Stomach smooth muscle (tissue), 2 donors: Measurements from ENCODE around the gene MYORG.

Experiments used
- H3K27ac ChIP-seq: one replicate; pipeline ENCODE4 v1.7.0; 2013; ENCODE audit warnings: mild to moderate bottlenecking, low read length, inconsistent platforms
- H3K27me3 ChIP-seq, 2 donors: one replicate each; pipeline ENCODE4 v1.7.0; 2013; ENCODE audit warnings: low read length in 2 of 2; ENCODE audit not compliant: insufficient read depth in 2 of 2, control insufficient read depth in 1 of 2
- H3K36me3 ChIP-seq, 2 donors: one replicate each; pipeline ENCODE4 v1.7.0; 2013; ENCODE audit warnings: low read length in 2 of 2; ENCODE audit not compliant: control insufficient read depth in 2 of 2, insufficient read depth in 2 of 2
- H3K4me1 ChIP-seq: one replicate; pipeline ENCODE4 v1.7.0; 2013; ENCODE audit warnings: low read length; ENCODE audit not compliant: control insufficient read depth, insufficient read depth
- H3K4me3 ChIP-seq, 2 donors: one replicate each; pipeline ENCODE4 v1.7.0; 2013; ENCODE audit warnings: low read length in 2 of 2
- H3K9ac ChIP-seq, 2 donors: one replicate each; pipeline ENCODE4 v1.7.0; 2013; ENCODE audit warnings: low read length in 2 of 2, mild to moderate bottlenecking in 1 of 2
- H3K9me3 ChIP-seq, 2 donors: one replicate each; pipeline ENCODE4 v1.7.0; 2013; ENCODE audit warnings: low read length in 2 of 2; ENCODE audit not compliant: control insufficient read depth in 2 of 2
- donor health status: healthy.
- donor health status: Pancreatic carcinoma.

Gene MYORG

DNA sequence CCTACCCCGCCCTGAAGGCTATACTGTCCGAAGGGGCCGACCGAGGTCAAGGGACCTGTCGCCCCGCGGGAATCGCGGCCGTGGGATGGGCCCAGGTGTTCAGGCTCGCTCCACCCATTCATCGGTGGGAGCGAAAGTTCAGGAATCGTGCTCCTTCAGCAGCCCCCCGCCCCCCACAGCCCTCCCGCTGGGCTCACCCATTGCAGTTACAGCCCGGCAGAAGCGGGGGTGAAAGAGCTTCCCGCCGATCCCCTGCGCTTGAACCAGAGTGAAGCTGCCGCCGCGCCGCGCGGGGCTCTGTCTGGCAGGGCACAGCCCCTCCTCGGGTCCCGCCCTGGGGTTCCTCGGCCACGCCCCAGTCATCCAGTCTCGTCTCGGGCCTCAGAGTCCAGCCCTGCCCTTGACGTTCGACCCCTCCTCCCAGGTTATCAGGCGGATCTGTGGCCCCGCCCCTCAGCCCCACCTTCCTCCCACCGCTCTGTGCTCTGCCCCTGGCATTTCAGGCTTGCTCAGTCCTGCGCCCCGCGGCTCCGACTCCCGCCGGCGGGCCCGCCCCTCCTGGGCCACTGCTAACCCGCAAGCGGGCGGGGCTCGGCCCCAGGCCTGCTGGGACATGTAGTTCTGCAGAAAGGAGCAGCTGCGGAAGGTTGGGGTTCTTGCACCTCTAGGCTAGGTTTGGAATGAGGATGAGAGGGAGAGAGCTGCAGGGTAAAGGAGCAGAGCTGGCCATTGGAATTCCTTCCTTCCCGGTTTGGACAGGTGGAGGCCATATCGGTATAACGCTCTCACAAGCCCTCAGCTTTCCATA, at the start of gene MYORG:
Gene MYORG, minus strand, starts transcription at position 303 of the 808 bp plus-strand sequence. CDS start 3,955 bp downstream, outside the sequence.
- Histone ChIP-seq H3K4me3 (peak within 1 kb of the TSS; percentile 70 to 91), H3K9me3 (no peaks in the 10 kb centered on the region), H3K4me1 (peaks cover 60% of the 10 kb centered on the region), H3K36me3 (peaks cover 2% of the 10 kb centered on the region in 2 donors), H3K27me3 (no peaks in the 10 kb centered on the region), H3K27ac (peak within 1 kb of the TSS; percentile 88), H3K9ac (peak within 1 kb of the TSS; percentile 64 to 89)

GRCh38 chr9:34419716-34420504, 43.2 kb upstream of the MYORG start:
- H3K27ac ChIP-seq, result no peak overlapping the region

DNA sequence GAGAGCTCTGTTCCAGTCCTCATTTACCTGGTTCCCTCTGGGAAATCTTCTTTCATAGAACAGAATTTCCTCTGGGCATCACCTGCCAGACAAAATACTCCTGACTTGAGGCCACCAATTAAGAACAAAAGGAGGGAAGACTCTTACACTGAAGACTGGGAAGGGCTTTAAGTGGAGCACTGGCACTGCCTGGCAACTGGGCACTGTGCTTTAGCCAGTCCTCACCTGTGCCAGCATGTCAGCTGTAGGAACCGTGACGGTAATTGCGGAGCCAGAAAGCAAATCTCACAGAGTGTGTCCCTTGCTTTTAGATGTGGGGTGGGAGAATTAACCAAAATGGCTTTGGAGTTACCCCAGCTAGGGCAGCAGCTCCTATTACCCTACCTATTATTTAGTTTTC, 41.0 kb upstream of the MYORG start:
- Histone ChIP-seq H3K27me3 (no peaks in the 10 kb centered on the region), H3K9me3 (no peaks in the 10 kb centered on the region), H3K4me3 (no peak overlapping the region), H3K4me1 (no peaks in the 10 kb centered on the region), H3K27ac (no peak overlapping the region), H3K9ac (no peak overlapping the region), H3K36me3 (peaks cover 0 to 6% of the 10 kb centered on the region in 2 donors)

More at GRCh38 chr9:34419716-34420504, 43.2 kb upstream of the MYORG start:
- no peak overlapping the region for H3K9ac ChIP-seq
- H3K4me1 ChIP-seq, result no peaks in the 10 kb centered on the region
- no peaks in the 10 kb centered on the region for H3K9me3 ChIP-seq
- peaks cover 0 to 6% of the 10 kb centered on the region in 2 donors for H3K36me3 ChIP-seq
- H3K27me3 ChIP-seq, result no peaks in the 10 kb centered on the region
- H3K4me3 ChIP-seq, result no peak overlapping the region

GRCh38 chr9:34413231-34413852, 36.6 kb upstream of the MYORG start:
- no peak overlapping the region for H3K9ac ChIP-seq
- no peaks in the 10 kb centered on the region for H3K9me3 ChIP-seq
- H3K27me3 ChIP-seq, result no peaks in the 10 kb centered on the region
- H3K4me1 ChIP-seq, result no peaks in the 10 kb centered on the region
- H3K4me3 ChIP-seq, result no peak overlapping the region
- H3K36me3 ChIP-seq, result peaks cover 0 to 4% of the 10 kb centered on the region in 2 donors
- no peak overlapping the region for H3K27ac ChIP-seq

DNA sequence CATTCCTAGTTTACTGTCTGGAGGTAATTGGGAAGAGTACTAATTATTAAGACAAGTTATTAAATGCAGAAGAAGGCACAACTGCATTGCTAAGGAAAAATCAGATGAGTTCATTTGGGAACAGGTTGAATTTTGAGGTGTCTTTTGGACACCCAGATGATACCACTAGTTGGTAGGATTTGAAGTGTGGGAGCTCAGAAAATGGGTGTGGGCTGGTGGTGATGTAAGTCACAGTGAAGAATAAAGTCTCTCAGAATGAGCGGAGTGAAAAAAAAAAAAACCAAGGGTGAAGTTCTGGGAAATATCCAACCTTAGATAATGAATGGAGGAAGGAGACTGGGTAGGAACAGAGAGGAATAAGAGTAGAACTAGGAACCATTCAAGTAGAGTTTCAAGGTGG, 35.6 kb upstream of the MYORG start:
- Histone ChIP-seq H3K9ac (no peak overlapping the region), H3K27ac (no peak overlapping the region), H3K4me1 (no peaks in the 10 kb centered on the region), H3K36me3 (peaks cover 0 to 6% of the 10 kb centered on the region in 2 donors), H3K4me3 (no peak overlapping the region), H3K27me3 (no peaks in the 10 kb centered on the region), H3K9me3 (no peaks in the 10 kb centered on the region)

- Histone ChIP-seq H3K9me3 (no peaks in the 10 kb centered on the region), H3K27ac (no peak overlapping the region), H3K4me1 (no peaks in the 10 kb centered on the region), H3K4me3 (no peak overlapping the region), H3K27me3 (no peaks in the 10 kb centered on the region), H3K36me3 (peaks cover 7 to 12% of the 10 kb centered on the region in 2 donors), H3K9ac (no peak overlapping the region)
Observed at GRCh38 chr9:34409154-34409553, 32.5 kb upstream of the MYORG start.

DNA sequence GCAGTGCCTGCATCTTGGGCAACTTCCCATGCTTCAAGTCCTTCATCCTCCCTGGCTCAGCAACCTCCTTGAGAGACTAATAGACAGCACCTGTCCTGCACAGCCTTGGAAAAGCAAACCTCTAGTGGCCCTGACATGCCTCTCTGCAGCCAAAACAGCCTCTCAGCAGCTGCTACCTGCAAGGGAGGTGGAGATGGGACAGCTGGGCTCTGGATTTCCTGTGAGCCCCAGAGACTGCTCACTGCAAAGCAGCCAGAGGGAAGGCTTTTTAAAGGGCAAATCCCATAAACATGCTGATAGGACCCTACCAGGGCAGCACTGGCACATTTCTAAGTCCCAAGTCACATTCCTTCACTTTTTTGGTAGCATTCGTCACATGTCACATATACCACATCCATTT, 31.5 kb upstream of the MYORG start:
- no peak overlapping the region for H3K4me3 ChIP-seq
- H3K9ac ChIP-seq, result no peak overlapping the region
- no peaks in the 10 kb centered on the region for H3K27me3 ChIP-seq
- peaks cover 7 to 15% of the 10 kb centered on the region in 2 donors for H3K36me3 ChIP-seq
- no peaks in the 10 kb centered on the region for H3K9me3 ChIP-seq
- H3K4me1 ChIP-seq, result peaks cover 3% of the 10 kb centered on the region
- no peak overlapping the region for H3K27ac ChIP-seq

- peaks cover 3% of the 10 kb centered on the region for H3K4me1 ChIP-seq
- no peak overlapping the region for H3K9ac ChIP-seq
- peaks cover 16 to 24% of the 10 kb centered on the region in 2 donors for H3K36me3 ChIP-seq
- no peaks in the 10 kb centered on the region for H3K9me3 ChIP-seq
- no peaks in the 10 kb centered on the region for H3K27me3 ChIP-seq
- H3K27ac ChIP-seq, result no peak overlapping the region
- H3K4me3 ChIP-seq, result no peak overlapping the region
Observed at GRCh38 chr9:34406219-34406618, 29.5 kb upstream of the MYORG start.

- Histone ChIP-seq H3K27me3 (no peaks in the 10 kb centered on the region), H3K27ac (no peak overlapping the region), H3K9ac (no peak overlapping the region), H3K9me3 (no peaks in the 10 kb centered on the region), H3K4me1 (peaks cover 3% of the 10 kb centered on the region), H3K4me3 (no peak overlapping the region), H3K36me3 (peaks cover 17 to 26% of the 10 kb centered on the region in 2 donors)
Observed at GRCh38 chr9:34405719-34406118, 29.0 kb upstream of the MYORG start.

DNA sequence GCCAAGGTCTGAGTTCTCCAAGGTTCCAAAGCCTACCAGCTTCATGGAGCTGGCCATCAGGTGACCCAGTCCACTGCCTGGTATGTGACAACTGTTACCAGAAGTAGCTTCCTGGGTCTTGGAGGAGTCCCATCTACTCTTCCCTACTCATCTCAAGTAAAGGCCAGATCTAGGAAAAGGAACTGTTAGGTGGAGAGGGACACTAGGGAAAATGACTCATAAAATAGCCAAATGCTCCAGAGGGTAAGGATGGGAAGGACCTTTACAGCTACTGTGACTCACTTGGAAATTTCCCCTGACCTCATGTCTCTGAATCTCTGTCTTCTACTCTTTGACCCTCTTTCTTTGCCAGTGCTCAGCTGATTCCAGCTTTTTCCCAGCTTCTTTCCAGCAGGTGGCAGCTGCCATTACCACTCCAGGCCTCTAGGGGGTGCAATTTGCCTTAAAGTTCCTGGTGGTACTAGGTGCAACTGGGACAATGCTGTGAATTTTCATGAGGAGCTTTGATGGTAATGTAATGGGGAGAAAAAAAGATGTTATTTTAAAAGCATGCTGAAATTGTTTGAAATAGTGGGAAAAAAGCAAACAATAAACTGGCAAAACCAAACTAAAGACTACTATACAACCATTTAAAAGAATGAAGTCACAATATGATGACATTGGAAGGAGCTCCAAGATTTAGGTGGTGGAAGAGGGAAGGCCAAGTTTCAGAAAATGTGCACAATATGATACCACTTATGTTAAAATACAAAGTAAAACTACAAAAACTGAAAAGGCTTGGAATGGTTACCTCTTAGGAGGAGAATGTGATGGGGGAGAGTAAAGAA, 27.1 kb upstream of the MYORG start:
- H3K4me1 ChIP-seq, result peaks cover 3% of the 10 kb centered on the region
- no peak overlapping the region for H3K4me3 ChIP-seq
- no peak overlapping the region for H3K9ac ChIP-seq
- no peak overlapping the region for H3K27ac ChIP-seq
- peaks cover 20 to 31% of the 10 kb centered on the region in 2 donors for H3K36me3 ChIP-seq
- no peaks in the 10 kb centered on the region for H3K9me3 ChIP-seq
- no peaks in the 10 kb centered on the region for H3K27me3 ChIP-seq
